ENCODE results near the gene EPB41L4B.

- TF ChIP-seq POLR2A (IDR thresholded peaks at IDR 0.05; ENCODE audit: low read depth): no peak
- TF ChIP-seq CTCF (IDR thresholded peaks at IDR 0.05): no peak
These were observed 4.2 kb upstream of the EPB41L4B start for GRCh38 chr9:109325089-109325488.

Data from esophagus muscularis mucosa (tissue), 3 donors.